Activated CD8-positive, alpha-beta memory T cell treated with anti-CD3 and anti-CD28 coated beads, Interleukin-2, amount 50 U/mL, for 1 hour (primary cell): ENCODE results near the gene TDP1.
A peak's percentile ranks its signal among the peaks of the same experiment; 100 is the strongest.

Experiments used
- DNase-seq: peaks from one replicate; pipeline ENCODE4 v3.0.0-alpha.2; 2020; ENCODE audit errors: extremely low read depth

Gene TDP1

DNA sequence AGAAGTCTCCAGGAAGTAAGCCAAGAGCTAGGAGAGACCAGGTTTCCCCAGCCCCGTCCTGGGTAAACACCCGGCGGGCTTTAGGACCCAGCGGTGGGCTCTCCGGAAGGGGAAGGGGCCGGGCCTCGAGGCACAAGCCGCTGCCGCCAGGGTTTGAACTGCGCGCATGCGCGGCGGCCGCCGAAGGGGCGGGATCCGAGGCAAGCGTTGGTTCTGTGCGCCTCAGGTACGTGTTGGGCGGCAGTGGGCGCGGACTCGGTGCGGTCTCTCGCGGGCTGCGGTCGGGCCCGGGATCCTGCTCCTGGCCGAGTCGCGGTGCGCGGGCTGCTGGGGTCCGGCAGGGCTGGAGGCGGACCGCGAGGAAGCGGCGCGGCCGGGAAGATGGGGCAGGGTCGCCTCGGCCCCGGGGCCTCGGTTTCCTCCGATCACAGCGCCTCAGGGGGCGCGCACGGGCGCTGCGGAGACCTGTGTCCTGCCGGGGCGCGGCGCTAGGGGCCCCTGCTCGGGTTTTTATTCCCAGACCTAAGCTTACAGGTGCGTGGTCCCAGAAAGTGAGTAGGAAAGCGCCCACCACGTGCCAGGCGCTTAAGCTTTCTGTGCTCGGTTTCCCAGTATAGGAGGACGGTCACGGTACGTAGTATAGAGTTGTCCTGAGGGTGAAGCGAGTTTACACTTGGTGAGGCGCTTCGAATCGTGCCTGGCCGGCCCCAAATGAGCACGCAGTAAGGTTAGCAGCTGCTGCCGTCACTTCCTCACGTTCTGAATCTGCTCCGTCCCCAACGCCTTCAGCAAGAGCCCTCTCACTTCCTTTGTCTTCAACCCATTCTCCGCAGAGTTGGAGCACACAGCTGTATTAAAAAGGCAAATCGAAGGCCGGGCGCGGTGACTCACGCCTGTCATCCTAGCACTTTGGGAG is at the start of gene TDP1:
Gene TDP1, plus strand, starts transcription at position 183 of the 916 bp plus-strand sequence. CDS start 7,188 bp downstream, outside the sequence.
- peak; percentile 88 for DNase-seq

GRCh38 chr14:89906000-89906399 is 49.7 kb upstream of the TDP1 start:
- DNase-seq: no peak

- no peak for DNase-seq
Observed at GRCh38 chr14:89907655-89908054, 48.1 kb upstream of the TDP1 start.

DNA sequence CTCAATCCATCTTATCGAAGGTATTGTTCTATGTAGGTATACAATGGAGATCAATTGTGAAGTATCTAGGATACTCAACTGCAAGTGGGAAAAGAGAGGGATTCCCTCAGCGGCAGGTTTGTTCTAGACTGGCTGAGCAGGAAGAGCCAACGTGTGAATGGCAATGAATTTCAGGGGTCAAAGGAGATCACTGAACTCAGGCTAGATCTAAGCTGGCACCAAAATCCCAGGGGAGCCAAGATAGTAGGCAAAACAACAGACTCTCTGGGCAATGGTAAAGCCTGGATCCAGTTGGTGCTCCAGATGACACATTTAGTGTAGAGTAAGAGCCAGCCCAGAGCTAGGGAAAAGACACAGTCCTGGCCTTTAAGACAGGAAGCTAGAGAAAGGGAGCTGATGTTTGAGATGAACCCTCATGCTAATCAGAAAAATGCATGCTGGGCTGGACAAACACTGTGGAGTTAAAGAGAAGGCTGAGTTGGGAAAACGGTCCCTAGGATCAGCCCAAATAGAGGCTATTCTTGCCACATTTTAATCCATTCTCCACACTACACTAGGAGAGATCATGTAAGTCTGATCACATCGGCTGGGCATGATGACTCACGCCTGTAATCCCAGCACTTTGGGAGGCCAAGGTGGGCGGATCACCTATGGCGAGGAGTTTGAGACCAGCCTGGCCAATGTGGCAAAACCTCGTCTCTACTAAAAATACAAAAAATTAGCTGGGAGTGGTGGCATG is 46.8 kb upstream of the TDP1 start:
- DNase-seq: no peak

DNA sequence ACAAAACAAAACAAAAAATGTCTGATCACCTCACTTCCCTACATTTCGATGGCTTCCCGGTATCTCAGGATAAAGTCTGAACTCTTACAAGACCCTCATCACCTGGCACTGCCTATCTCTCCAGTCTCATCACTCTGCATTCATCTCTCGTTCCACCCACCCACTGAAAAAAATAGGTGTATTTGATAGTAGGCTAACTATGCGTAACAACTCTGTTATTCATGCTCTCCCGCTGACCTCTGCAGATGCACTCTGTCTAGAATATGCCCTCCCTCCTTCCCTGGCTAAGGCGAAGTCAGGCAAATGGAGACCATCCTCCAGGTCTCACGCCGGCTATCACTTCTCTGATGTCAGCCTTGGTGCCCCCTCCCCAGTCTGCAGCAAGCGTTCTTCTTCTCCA is 46.1 kb upstream of the TDP1 start:
- no peak for DNase-seq

- no peak for DNase-seq
Observed at GRCh38 chr14:89910691-89911009, 45.1 kb upstream of the TDP1 start.

DNA sequence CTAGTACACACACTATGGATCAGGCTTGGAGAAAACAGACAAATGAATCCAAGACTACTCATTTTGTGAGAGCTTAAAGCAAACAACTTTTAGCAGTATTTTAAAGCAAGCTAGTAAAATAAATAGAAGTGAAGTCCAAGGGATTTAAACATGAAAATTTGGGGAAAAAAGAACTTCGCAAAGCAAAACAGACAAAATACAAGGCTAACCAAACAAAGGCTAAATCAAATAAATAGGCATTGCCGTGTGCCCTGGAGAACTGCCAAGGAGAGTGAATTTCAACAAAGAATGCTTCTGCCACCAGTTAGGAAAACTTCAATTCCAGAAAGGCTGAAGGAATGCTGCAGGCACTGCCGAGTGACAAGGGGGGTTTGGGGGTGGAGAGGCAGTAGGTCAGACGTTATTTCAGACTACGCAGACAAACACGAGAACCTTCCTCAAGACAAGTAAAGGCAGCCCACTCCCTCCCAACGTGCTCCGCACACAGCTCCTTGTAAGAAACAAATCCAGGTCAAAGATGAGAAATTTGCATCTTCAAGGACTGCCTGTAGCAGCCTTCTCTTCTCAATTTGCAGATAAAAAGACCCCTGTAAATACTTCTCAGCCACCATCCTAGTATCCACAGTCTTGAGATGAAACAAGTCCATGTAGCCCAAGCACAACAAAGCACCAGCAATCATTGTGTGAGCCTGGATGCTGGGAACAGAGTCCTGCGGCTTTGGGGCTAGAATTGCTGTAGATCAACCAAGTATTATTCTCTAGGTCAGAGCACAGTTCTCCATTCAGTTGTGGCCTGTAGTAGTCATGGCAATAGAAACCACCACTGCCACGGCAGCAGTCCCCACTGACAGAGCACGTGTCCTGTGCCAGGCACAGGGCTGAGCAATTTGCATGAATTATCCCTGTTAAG is 44.5 kb upstream of the TDP1 start:
- DNase-seq: no peak

- no peak for DNase-seq
Observed at GRCh38 chr14:89912221-89912620, 43.5 kb upstream of the TDP1 start.

DNA sequence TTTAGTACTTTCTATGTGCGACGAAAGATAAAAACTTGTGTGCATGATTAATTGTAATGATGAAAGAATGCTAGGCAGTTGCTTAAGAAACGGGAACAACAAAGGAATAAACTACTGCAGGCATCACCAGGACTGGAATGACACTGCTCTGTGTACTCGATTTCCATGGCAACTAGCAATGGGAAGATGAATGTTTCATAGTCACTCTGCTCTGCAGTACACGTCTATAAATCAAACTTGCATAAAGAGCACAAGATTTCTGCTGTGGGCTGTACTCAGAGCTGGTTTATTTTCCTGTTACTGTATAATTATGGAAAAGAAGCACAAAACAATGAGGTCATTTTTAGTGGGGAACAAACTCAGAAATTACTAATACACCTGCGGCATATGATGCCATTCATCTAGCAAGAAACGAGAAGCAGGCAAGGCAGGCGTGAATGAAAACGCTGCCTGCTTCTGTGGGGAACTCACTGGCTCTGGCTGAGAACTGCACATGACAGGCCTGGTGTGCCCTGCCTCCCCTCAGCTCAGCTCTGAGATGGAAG is 43.0 kb upstream of the TDP1 start:
- no peak for DNase-seq

DNA sequence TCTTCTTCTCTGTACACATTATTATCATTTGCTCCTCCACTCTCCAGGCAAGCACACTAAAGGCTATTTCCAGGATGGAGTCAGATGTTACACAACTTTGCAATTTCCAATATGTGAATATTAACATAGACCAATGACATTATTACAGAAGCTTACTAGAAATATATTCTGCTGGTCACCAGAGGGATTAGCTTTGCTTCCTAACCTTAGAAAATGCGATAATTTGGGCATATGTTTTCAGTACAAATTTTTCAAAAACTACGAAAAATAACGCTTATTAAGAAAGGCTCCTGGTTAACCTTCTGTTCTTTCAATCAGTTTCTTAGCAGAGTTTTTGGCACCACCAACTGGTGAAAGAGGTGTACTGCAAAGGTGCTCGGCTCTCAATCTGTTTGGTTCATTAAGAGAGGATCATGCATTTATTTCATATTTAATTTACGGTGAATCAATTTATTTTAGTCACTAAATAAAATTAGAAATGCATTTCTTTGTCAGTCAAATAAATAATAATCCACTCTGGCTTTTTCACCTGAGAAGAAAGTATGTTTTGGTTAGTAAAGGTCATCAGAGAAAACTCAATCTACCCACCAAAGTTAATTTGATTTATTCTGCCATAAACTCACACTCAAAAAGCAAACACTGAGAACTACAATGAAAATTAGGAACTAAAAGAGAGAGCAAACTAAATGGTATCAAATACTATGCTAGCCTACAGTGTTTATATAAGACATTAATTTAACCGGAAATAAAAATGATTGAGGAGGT is 40.4 kb upstream of the TDP1 start:
- DNase-seq: peak; percentile 17

DNA sequence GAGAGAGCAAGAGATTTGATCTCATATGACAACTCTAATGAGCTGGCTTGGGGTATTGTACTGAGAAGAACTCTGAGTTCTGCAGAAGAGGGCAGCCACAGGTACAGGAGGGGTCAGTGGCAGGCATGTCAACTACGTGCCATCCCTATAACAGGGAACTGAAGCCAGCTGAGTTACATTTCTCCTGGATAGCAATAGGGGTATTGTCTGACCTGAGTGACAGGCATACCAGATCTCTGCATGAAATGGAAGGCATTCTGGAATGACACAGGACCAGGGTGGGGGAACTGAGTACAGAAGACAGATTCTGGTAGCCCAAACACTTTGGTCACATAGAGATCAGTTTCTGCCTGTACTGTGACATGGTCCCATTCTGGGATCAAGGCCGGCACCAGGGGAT is 37.0 kb upstream of the TDP1 start:
- no peak for DNase-seq

DNA sequence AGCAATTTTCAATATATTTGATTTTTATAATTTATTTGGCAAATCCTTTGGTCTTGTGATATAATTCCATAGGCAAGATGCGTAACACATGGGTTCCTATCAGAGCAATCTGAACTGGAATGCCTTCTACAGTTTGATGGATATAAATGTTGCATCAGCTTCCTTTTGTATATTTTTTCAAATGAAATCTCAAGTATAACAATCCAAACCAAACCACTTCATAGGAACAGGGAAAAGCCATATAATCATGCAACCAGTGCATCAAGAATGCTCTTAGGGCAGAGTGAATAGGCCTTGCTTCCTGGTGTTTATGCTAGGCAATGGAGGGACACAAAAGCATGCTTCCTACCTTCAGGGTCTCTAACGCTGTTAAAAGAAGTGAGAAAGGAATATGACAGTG is 35.7 kb upstream of the TDP1 start:
- DNase-seq: no peak

- no peak for DNase-seq
Observed at GRCh38 chr14:89921346-89921745, 34.4 kb upstream of the TDP1 start.

GRCh38 chr14:89922031-89922907 is 33.5 kb upstream of the TDP1 start:
- DNase-seq: no peak

DNA sequence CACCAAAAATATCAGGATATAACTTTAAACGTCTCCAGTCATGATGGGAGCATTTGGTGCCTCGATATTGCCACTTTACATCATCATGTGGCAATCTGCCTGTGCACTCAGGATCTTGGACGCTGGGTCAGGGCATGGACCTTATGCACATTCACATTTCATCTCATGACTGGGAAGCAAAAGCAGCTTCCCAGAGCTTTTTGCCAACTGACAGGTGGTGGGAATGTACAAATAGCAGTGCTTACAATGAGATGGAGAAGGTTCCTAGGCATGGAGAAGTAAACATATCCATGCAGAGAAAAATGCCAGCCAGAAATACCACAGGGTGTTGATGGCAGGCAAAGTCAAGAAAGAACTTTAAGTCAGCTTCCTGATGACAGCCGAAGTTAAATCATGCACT is 31.5 kb upstream of the TDP1 start:
- no peak for DNase-seq

DNA sequence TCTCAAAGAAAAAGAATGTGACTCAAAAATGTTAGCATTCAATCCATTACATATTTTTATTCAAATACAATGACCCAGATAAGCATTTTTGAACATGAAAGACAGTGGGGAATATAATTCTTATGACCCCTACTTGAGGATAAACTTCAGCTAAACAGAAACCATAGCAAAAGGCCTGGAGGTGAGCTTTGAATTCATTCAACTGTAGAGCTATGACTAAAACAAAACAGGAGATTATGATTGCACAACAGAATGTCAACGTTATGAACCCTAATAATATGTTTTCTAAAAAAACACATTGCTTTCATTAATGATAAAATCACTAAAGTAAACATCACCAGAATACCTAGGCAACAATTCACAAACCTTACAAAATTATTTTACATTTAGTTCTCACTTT is 29.0 kb upstream of the TDP1 start:
- no peak for DNase-seq

- DNase-seq: no peak
Observed at GRCh38 chr14:89927186-89927865, 28.4 kb upstream of the TDP1 start.

DNA sequence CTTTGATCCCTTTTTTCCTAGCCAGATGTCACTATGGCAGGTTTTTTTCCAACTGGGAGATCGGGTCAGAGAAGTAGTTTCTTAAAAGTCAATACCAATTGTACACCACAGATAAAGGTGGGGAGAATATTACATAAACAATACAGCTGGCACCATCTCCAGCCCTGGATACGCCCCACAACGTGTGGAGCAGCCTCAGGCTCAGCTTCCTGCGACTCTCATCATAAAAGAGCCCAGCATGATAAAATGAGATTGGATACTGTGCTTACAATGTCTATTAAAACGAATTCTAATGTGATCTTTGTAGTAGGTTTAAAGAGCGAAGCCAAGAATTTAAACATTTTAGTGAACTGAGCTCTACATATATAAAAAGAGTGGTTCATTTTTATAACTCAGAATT is 22.7 kb upstream of the TDP1 start:
- DNase-seq: no peak

DNA sequence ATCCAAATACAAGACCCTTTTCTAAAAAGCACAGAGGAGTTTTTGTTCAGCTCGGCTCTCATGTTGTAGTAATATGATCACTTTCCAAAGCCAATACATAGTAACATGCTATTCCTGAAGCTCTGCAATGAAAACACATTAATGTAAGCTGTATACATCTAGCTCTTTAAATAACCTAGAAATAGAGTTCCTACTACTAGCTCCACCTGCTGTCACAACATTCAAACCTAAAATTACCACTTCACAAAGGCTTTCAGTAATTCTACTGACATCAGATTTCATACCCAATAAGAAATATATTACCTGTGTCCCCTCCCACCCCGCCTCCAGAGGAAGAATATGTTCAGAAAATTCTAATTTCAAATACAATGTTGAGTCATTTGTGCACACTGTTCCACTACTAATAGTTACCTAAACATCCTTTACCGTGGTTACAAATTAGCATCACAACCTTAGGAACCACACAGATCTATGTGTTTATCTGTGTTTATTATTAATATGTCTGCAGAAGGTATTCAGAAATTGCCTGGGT is 19.0 kb upstream of the TDP1 start:
- no peak for DNase-seq
